Bronchial epithelial cell (primary cell): Measurements from ENCODE around the gene PRND. TPM values are rescaled to one million over a fixed set of nuclear protein-coding genes. Genes with fewer than 3 reads are reported as not detected.
"Not testable (repeated sequence)": the region's sequence is repeated elsewhere in the genome, so short reads cannot be mapped to it uniquely, and the experiment has no call there.

Experiments used
- DNase-seq: peaks from one replicate; pipeline ENCODE4 v3.0.0-alpha.2; 2010; ENCODE audit warnings: low read depth
- FAIRE-seq: peaks from 2 replicates; lab custom pipeline; 2011; peaks lifted over from hg19 to GRCh38; lab: Jason Lieb, UNC
- H3K27me3 ChIP-seq: 2 replicates; pipeline ENCODE4 v1.5.1; 2011; ENCODE audit warnings: low read length; ENCODE audit not compliant: control insufficient read depth, insufficient read depth
- H3K36me3 ChIP-seq: 2 replicates; pipeline ENCODE4 v1.5.1; 2011; ENCODE audit warnings: low read length; ENCODE audit not compliant: control insufficient read depth, insufficient read depth
- H3K4me3 ChIP-seq: 2 replicates; pipeline ENCODE4 v1.5.1; 2011; ENCODE audit warnings: mild to moderate bottlenecking, low read depth, low read length, control low read depth
- CTCF ChIP-seq: IDR thresholded peaks from 2 replicates; pipeline ENCODE4 v1.5.1; 2011; ENCODE audit warnings: mild to moderate bottlenecking, moderate library complexity, low read length, control low read depth, inconsistent platforms; ENCODE audit not compliant: insufficient read depth, severe bottlenecking
- total RNA-seq: library from RNA; depleted of rRNA; stranded (reverse); fragments of >200 nt; gene quantifications from 2 replicates; pipeline ENCODE4 v1.2.1, GENCODE V29; 2014

The PRND gene
- total RNA-seq, 1 donor from 2014 or later: not detected

- H3K4me3 ChIP-seq: no peak overlapping the region
- DNase-seq: no peak
- peaks cover 4% of the 10 kb centered on the region for H3K27me3 ChIP-seq
- FAIRE-seq: no peak
- no peak for TF ChIP-seq CTCF
- no peaks in the 10 kb centered on the region for H3K36me3 ChIP-seq
These were observed 27.1 kb downstream of the PRND start for GRCh38 chr20:4748847-4749246.

- TF ChIP-seq CTCF: no peak
- H3K27me3 ChIP-seq: peaks cover 4% of the 10 kb centered on the region
- no peaks in the 10 kb centered on the region for H3K36me3 ChIP-seq
- no peak for FAIRE-seq
- DNase-seq: no peak
- H3K4me3 ChIP-seq: no peak overlapping the region
These were observed 27.6 kb downstream of the PRND start for GRCh38 chr20:4749326-4749725.

- Histone ChIP-seq H3K36me3 (no peaks in the 10 kb centered on the region), H3K27me3 (peaks cover 4% of the 10 kb centered on the region), H3K4me3 (no peak overlapping the region)
- TF ChIP-seq CTCF: no peak
- FAIRE-seq (no peak), DNase-seq (no peak)
These were observed 28.7 kb downstream of the PRND start for GRCh38 chr20:4750381-4750780.

GRCh38 chr20:4759100-4759884 lies 37.6 kb downstream of the PRND start:
- peak; percentile 23 for TF ChIP-seq CTCF
- H3K4me3 ChIP-seq, H3K36me3 ChIP-seq, FAIRE-seq, H3K27me3 ChIP-seq, DNase-seq: not testable (repeated sequence)

- no peak for TF ChIP-seq CTCF
- Histone ChIP-seq H3K36me3 (no peaks in the 10 kb centered on the region), H3K27me3 (peaks cover 1% of the 10 kb centered on the region), H3K4me3 (no peak overlapping the region)
- DNase-seq (no peak), FAIRE-seq (no peak)
These were observed 41.6 kb downstream of the PRND start for GRCh38 chr20:4763261-4763660.
